ENCODE measurements around the gene PMPCA. TPM values are rescaled to one million over a fixed set of nuclear protein-coding genes. Genes with fewer than 3 reads are reported as not detected.

Gene PMPCA
- total and polyA plus RNA-seq, 2 experiments from 2014 or later: 61.3 to 88.2 TPM

- TF ChIP-seq, protein P1, sequence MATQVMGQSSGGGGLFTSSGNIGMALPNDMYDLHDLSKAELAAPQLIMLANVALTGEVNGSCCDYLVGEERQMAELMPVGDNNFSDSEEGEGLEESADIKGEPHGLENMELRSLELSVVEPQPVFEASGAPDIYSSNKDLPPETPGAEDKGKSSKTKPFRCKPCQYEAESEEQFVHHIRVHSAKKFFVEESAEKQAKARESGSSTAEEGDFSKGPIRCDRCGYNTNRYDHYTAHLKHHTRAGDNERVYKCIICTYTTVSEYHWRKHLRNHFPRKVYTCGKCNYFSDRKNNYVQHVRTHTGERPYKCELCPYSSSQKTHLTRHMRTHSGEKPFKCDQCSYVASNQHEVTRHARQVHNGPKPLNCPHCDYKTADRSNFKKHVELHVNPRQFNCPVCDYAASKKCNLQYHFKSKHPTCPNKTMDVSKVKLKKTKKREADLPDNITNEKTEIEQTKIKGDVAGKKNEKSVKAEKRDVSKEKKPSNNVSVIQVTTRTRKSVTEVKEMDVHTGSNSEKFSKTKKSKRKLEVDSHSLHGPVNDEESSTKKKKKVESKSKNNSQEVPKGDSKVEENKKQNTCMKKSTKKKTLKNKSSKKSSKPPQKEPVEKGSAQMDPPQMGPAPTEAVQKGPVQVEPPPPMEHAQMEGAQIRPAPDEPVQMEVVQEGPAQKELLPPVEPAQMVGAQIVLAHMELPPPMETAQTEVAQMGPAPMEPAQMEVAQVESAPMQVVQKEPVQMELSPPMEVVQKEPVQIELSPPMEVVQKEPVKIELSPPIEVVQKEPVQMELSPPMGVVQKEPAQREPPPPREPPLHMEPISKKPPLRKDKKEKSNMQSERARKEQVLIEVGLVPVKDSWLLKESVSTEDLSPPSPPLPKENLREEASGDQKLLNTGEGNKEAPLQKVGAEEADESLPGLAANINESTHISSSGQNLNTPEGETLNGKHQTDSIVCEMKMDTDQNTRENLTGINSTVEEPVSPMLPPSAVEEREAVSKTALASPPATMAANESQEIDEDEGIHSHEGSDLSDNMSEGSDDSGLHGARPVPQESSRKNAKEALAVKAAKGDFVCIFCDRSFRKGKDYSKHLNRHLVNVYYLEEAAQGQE (IDR thresholded peaks at IDR 0.05; ENCODE audit: unreplicated experiment): no peak
Measured at GRCh38 chr9:136437839-136438547, 27.5 kb downstream of the PMPCA start (continued).

- Histone ChIP-seq H2AFZ (peak overlapping the region; percentile 85), H3K9me2 (ENCODE audit: insufficient read depth) (no peaks in the 10 kb centered on the region), H3K36me3 (ENCODE audit: insufficient read depth) (peaks cover 8% of the 10 kb centered on the region), H3F3A (replicated peaks; ENCODE audit: low read depth) (peaks cover 23% of the 10 kb centered on the region), H3K79me2 (replicated peaks; ENCODE audit: insufficient read depth) (peaks cover 29% of the 10 kb centered on the region), H3K27me3 (ENCODE audit: insufficient read depth) (no peaks in the 10 kb centered on the region), H3K4me3 (peak overlapping the region; percentile 85), H3K4me2 (peak overlapping the region; percentile 93), H3K27ac (ENCODE audit: low read depth) (no peak overlapping the region), H3K4me1 (ENCODE audit: insufficient read depth) (no peaks in the 10 kb centered on the region), H4K20me1 (replicated peaks; ENCODE audit: insufficient read depth) (peaks cover 23% of the 10 kb centered on the region; the same call in 1 of the 2 replicates)
- Mint-ChIP-seq H3K36me3 (ENCODE audit: low read depth) (peaks cover 28% of the 10 kb centered on the region), H3K9me3 (0 out of 3 replicates have a peak, but pooled peaks cover 2% of the 10 kb centered on the region), H3K4me3 (peak overlapping the region; percentile 85), H3K27ac (no peak overlapping the region), H3K27me3 (ENCODE audit: insufficient read depth, low read depth, poor library complexity) (peaks cover 13% of the 10 kb centered on the region), H3K4me1 (peaks cover 18% of the 10 kb centered on the region)
- peak; percentile 48 for ATAC-seq
- TF ChIP-seq ZNF331 (CRISPR knock-in tag; IDR thresholded peaks at IDR 0.05; ENCODE audit: low read depth): no peak
- DNase-seq (ENCODE audit: low spot score): peak; percentile 66
Measured at GRCh38 chr9:136438548-136439480, 28.4 kb downstream of the PMPCA start.

GRCh38 chr9:136439481-136440408 lies 29.3 kb downstream of the PMPCA start, which contains the start of gene INPP5E:
Gene INPP5E (minus strand): TSS chr9:136439845. CDS start chr9:136439419, 426 bp downstream.
- peak within 1 kb of the TSS; percentile 80 for H3K27ac ChIP-seq (ENCODE audit: low read depth)
- peak within 1 kb of the TSS; percentile 85 for H3K4me3 ChIP-seq
- ATAC-seq (peak; percentile 74), DNase-seq (ENCODE audit: low spot score) (peak; percentile 87)
- Mint-ChIP-seq H3K36me3 (ENCODE audit: low read depth) (peaks cover 37% of the 10 kb centered on the region), H3K27me3 (ENCODE audit: insufficient read depth, low read depth, poor library complexity) (peaks cover 13% of the 10 kb centered on the region), H3K4me1 (peaks cover 18% of the 10 kb centered on the region), H3K9me3 (0 out of 3 replicates have a peak, but pooled peaks cover 2% of the 10 kb centered on the region), H3K27ac (no peak within 1 kb of the TSS), H3K4me3 (peak within 1 kb of the TSS; percentile 85)
- H3F3A ChIP-seq (replicated peaks; ENCODE audit: low read depth): peaks cover 23% of the 10 kb centered on the region
- H3K36me3 ChIP-seq (ENCODE audit: insufficient read depth): peaks cover 10% of the 10 kb centered on the region
- no peaks in the 10 kb centered on the region for H3K9me2 ChIP-seq (ENCODE audit: insufficient read depth)
- H2AFZ ChIP-seq: peak within 1 kb of the TSS; percentile 85
- peaks cover 29% of the 10 kb centered on the region for H3K79me2 ChIP-seq (replicated peaks; ENCODE audit: insufficient read depth)
- no peaks in the 10 kb centered on the region for H3K4me1 ChIP-seq (ENCODE audit: insufficient read depth)
- peaks cover 23% of the 10 kb centered on the region; the same call in 1 of the 2 replicates for H4K20me1 ChIP-seq (replicated peaks; ENCODE audit: insufficient read depth)
- H3K4me2 ChIP-seq: peak within 1 kb of the TSS; percentile 93
- no peaks in the 10 kb centered on the region for H3K27me3 ChIP-seq (ENCODE audit: insufficient read depth)
- no peak for TF ChIP-seq EZH2 (IDR thresholded peaks at IDR 0.05; ENCODE audit: low read depth, unreplicated experiment)
- peak; percentile 28 to 61 for TF ChIP-seq CTCF (conservative IDR thresholded peaks at IDR 0.05; ENCODE audit: low read depth in 2 of 2)
- no peak for TF ChIP-seq NANOG (IDR thresholded peaks at IDR 0.05; ENCODE audit: borderline replicate concordance)
- TF ChIP-seq EZH2phosphoT487 (IDR thresholded peaks at IDR 0.05; ENCODE audit: unreplicated experiment): no peak
- TF ChIP-seq, protein P1 (IDR thresholded peaks at IDR 0.05; ENCODE audit: unreplicated experiment): peak; percentile 7

Data from GM23338 (cell line).